GM19238 (cell line): ENCODE data around the gene NKAP.
"Not testable (repeated sequence)": the region's sequence is repeated elsewhere in the genome, so short reads cannot be mapped to it uniquely, and the experiment has no call there.

Experiments
- DNase-seq: peaks from one replicate; pipeline ENCODE4 v3.0.0; 2011; ENCODE audit warnings: low spot score; ENCODE audit not compliant: insufficient read length

NKAP gene

DNA sequence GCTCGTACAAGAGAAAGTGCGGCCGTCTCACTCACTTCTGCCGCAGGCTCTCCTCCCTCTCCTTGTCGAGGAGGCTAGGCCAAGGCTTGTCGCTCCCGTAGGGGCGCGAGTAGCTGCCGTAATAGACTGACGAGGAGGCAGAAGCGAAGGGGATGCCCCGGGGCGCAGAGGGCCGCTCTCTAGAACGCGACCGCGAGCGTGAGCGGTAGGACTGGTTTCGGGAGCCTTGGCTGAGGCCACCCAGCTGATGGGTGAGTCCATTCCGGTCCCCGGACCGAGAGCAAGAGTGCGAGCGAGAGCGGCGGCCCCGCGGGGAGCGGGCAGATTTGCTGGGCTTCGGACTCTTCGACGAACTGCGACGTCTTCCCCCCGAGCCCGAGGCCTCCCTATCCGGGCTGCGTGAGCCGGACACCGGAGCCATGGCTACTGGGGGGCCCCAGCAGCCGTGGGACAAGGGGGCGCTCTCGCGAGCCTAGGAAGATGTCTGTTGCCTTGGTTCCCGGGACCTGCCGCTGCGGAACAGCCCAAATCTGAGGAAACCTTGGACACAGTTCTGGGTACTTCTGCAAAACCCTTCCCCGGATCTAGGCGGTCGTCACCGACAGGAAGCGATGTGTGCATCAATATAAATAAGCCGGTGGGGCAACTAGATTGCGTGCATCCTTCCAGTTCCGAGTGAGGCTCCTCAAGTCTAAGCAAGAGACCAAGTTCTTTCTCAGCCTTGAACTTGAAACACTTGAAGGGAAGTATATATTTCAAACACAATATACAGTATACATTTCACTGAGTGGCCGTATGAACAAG is at the start of gene NKAP:
NKAP (minus strand) TSS at position 567 of the 804 bp plus-strand sequence; CDS start at position 421, 146 bp downstream.
- peak; percentile 45 for DNase-seq

DNA sequence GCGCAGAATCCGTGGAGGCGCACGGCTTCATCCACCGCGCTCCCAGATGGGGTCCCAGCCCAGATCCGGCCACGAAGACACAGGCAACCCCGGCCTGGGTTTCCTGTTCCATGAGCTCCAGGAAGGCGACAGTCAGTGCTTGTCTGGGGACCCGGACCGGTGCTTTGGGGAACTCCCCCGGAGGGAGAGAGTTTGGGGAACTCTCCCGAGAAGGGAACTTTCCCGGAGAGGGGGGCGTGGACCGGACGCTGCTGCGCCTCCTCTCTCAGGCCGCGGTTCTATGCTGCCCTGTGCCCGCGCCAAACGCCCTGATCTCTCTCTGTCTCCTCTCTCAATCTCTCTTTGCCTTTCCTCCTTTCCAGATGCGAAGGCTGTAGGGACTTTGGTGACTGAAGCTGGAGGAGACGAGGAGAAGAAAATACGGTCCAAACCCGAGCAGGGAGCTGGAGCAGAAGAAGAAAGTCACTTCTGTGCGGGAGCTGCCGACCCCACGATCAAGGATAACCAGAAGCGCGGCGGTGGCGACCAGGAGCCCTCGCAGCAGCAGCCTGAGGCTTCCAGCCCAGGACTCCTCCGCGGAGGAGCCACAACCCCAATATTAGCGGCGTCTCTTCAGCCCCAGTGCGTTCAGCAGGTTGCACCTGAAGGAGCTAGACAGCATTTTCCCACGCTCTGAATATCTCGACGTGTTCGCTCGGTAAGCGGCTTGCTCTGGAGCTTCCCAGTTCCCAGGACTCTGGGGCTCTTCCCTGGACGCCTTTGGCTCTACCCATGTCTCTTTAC is 47.6 kb upstream of the NKAP start:
- no peak for DNase-seq

DNA sequence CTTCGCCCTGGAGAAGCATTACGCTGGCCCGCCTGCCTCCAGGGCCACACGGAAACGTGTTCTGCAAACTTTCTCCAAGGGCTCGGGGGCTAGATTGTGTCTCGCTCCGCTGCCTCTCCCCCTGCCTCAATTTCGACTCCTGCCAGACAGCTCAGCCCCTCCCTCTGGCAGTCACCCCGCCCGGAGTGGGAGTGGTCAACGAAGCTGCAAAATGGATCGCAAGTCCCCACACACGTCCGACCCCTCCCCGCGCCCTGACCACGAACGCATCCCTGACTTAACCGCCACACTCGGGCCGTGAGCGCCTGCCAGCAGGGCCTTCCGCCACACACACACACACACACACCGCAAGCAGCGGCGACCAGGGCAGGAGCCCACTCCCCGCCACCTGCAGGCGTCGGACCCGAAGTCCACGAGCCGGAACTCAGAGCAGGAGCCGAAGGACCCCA is 47.0 kb upstream of the NKAP start:
- no peak for DNase-seq

DNA sequence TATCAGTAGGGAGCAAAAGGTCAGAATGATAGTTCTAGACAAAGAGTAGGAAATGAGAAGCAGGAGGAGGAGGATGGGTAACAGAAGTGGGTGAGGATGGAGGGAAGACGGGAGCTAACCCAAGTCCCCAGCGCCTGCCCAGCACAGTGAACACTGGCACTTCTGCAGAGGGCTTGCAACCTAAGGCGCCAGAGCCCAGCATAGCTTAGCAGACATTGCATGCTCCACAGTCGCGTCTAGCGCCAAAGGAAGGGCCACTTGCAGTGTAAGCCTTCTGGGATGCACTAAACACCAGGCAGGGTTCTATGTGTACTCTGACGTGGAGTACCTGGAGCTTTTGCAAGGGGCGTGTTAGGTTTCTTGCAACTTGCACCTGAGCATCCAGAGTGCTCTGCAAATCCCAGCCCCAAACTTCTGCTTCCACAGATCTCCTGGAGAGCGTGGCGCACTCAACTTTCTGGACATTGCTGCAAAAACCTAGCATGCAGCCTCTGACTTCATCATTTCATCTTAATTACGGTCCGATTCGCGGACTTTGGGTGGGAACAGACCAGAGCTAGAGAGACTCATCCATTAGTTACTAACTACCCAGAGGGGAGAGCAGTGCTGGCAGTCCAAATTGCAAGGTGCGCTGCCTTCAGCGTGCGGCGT is 46.5 kb upstream of the NKAP start:
- no peak for DNase-seq

DNA sequence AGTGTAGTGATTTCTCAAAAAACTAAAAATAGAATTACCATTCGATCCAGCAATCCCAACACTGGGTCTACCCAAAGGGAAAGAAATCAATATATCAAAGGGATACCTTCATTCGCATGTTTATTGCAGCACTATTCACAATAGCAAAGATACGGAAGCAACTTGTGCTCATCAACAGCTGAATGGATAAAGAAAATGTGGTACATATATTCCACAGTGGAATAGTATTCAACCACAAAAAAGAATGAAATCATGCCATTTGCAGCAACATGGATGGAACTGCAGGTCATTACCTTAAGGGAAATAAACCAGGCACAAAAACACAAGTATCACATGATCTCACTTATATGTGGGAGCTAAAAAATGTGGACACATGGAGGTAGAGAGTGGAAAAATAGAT is 42.7 kb upstream of the NKAP start:
- DNase-seq = no peak

DNA sequence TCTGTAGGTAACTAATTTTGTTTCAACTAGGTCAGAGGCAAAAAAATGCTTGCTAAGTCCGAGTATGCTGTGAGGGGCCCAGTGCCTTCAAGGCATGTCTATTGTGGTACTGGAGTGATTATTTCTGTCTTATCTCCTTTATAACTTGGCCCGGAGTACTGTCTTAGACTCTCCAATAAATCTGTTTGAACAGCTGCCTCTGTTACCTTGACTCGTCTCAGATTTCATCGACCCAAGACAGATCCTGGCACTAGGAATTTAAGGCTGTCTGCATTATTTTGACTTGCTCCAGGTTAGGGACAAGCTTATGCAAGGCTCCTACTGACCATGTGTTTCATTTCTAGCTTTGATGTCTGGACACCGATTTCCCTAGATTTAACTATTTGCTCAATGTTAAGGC is 41.1 kb upstream of the NKAP start:
- DNase-seq = no peak

DNA sequence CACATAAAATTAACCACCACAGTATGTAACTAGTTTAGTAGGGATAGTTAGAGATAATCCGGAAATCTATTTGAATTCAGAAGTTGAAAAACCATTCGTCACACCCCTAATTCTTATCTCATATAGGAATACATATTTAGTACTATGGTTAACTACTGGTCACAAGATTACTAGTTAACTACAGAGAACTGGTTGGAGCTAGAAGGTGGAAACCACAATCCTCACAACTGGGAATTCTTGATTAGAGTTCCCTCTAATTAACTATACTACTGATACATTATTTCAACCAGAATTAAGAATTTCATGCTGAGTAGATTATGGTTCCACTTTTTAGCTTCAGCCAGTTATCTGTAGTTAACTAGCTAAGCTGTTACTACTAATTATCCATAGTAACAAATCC is 39.9 kb upstream of the NKAP start:
- no peak for DNase-seq

DNA sequence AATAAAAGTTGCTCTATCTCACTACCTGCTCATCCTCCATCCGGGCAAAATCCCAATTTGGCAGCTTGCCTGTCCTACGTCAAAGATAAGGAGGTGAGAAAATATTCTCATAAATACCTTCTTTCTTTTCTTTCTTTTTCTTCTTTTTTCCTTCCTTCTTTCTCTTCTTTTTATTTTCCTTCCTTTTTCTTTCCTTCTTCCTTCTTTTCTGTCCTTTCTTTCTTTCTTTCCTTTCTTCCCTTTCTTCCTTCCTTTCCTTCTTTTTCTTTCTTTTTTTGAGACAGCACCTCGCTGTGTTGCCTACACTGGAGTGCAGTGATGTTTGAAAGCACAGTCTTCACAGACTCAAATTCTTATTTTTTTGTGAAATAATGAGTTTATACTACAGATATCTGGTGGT is 38.6 kb upstream of the NKAP start:
- no peak for DNase-seq

DNA sequence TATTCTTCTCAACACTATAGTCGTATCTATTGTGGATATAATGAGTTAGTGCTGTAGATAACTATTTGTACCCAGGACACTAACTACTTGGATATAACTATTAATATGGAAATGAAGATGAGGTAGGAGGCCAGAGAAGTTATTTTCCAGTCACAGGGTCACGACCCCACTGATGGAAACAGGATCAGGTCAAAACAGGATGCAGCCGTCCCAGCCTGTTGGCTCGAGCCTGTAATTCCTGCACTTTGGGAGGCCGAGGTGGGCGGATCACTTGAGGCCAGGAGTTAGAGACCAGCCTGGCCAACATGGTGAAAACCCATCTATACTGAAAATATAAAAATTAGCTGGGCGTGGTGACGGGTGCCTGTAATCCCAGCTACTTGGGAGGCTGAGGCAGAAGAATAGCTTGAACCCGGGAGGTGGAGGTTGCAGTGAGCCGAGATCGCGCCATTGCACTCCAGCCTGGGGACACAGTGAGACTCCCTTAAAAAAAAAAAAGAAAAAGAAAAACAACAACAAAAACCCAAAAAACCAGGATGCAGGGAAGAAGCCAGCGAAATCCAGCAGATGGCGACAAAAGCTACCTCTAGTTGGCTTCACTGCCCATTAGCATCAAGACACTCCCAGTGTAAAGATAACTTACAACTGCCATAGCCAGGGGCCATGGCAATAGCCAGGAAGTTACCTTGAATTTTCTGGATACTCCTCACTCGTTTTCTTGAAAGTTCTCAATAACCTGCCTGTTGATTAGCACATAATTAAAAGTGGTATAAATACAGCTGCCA is 37.9 kb upstream of the NKAP start:
- no peak for DNase-seq

DNA sequence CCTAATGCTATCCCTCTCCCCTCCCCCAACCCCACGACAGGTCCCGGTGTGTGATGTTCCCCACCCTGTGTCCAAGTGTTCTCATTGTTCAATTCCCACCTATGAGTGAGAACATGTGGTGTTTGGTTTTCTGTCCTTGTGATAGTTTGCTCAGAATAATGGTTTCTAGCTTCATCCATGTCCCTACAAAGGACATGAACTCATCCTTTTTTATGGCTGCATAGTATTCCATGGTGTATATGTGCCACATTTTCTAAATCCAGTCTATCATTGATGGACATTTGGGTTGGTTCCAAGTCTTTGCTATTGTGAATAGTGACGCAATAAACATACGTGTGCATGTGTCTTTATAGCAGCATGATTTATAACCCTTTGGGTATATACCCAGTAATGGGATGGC is 33.6 kb upstream of the NKAP start:
- DNase-seq = not testable (repeated sequence)

DNA sequence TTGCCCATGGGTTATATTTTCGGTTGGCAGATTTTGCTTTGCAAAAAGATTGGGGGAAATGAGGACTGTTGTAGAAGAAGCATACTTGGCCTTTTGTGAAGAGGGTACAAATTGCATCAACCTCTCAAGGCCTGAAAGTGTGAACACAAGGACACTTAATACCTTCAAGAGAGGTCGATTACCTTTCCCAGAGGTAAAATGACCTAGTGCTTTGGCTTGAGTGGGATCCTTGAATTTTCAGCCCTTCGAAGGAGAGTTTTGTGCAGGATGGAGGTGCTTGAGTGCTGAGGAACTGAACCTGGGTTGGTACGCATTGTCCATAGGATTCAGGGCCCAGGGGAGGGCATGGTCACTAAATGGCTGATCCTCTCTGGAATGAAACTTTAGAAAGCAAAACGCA is 27.6 kb upstream of the NKAP start:
- DNase-seq = no peak

DNA sequence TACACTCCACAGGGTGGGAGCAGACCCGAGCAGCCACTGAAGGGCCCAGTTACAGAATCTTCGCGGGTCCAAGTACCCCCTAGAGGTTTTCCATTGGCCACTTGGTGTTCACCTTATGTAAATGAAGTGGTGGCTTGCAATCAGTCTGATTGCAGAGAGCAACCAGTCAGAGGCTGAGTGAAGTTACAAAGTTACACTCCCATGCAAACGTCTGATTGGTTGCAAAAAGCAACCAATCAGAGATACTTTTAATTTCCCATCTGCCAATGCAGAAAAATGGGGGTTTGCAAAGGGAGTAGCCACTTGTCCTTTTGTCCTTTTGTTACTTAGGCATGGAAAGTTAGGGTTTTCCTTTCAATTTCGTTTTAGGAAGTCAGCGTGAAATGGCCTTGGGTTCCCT is 27.0 kb upstream of the NKAP start:
- DNase-seq = no peak

DNA sequence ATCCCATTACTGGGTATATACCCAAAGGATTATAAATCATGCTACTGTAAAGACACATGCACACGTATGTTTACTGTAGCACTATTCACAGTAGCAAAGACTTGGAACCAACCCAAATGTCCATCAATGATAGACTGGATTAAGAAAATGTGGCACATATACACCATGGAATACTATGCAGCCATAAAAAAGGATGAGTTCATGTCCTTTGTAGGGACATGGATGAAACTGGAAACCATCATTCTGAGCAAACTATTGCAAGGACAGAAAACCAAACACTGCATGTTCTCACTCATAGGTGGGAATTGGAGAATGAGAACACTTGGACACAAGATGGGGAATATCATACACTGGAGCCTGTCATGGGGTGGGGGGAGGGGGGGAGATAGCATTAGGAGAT is 23.3 kb upstream of the NKAP start:
- not testable (repeated sequence) for DNase-seq

DNA sequence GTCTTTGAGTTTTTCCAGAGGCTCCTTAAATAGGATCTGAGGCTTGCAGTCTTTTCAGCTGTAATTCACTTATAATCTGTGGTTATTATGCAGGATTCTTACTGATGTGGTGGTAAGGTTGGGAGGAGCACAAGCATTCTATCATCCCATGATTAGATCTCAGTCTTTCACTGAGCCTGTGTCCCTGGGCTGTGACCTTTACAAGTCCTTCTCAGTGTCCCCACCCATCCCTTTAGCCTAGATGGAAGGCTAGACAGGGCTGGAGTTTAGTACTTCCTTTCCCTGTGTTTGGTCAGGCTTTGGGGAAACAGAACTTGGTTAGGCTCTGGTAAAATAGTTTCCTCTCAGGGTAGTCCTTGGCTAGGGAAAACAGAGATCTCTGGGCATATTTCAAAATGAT is 17.1 kb upstream of the NKAP start:
- no peak for DNase-seq

DNA sequence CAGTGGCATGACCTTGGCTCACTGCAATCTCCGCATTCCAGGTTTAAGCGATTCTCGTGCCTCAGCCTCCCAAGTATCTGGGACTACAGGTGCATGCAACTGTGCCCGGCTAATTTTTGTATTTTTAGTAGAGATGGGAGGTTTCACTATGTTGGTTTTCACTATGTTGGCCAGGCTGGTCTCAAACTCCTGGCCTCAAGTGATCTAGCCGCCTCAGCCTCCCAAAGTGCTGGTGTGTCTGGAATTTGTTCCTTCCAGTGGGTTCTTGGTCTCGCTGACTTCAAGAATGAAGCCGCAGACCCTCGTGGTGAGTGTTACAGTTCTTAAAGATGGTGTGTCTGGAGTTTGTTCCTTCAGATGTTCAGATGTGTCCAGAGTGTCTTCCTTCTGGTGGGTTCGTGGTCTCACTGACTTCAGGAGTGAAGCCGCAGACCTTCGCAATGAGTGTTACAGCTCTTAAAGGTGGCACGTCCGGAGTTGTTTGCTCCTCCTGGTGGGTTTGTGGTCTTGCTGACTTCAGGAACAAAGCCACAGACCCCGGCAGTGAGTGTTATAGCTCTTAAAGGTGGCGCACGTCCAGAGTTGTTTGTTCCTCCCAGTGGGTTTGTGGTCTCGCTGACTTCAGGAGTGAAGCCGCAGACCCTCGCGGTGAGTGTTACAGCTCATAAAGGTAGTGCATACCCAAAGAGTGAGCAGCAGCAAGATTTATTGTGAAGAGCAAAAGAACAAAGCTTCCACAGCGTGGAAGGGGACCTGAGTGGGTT is 12.4 kb upstream of the NKAP start:
- not testable (repeated sequence) for DNase-seq

DNA sequence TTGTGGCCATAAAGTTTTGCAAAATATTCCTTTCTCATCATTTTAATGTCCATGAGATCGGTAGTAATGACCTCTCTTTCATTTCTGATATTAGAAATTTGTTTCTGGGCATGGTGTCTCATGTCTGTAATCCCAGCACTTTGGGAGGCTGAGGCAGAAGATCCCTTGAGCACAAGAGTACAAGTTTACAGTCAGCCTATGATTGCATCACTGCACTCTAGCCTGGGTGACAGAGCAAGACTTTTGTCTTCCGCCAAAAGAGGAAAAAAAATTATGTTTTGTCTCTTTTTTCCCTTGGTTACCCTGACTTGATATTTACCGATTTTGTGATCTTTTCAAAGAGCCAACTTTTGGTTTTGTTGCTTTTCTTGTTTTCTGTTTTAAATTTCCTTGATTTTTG is 10.8 kb upstream of the NKAP start:
- no peak for DNase-seq

DNA sequence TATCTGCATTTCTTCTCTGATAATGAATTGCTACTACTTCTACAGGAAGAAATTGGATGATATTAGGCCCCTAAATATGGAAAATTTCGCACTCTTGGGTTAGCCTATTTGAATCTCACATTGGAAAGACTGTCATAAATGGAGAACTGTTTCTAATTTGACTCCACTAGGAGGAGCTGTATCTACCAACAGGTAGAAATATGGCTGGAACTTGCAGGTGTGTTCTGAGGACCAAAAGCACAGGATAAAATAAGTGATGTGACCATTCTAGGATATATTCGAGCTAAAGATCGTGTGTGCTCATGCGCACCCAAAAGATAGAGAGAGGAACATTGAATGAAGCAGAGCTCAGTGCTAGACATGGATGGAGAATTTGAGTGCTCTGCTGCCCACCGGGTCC is 4.8 kb upstream of the NKAP start:
- no peak for DNase-seq

DNA sequence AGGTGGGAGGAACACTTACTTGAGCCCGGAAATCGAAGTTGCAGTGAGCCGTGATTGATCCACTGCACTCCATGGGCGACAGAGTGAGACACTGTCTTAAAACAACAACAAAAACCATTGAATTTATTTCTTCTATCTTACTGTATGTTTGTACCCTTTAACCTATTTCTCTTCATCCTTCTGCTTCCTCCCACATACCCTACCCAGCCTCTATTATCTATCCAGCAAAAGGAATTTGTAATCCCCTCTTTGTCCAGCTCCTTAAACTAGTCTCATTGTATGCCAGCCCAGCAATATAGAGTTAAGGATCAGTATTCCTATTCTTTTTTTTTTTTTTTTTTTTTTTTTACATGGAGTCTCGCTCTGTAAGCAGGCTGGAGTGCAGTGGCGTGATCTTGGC is 1.9 kb upstream of the NKAP start:
- DNase-seq = no peak

DNA sequence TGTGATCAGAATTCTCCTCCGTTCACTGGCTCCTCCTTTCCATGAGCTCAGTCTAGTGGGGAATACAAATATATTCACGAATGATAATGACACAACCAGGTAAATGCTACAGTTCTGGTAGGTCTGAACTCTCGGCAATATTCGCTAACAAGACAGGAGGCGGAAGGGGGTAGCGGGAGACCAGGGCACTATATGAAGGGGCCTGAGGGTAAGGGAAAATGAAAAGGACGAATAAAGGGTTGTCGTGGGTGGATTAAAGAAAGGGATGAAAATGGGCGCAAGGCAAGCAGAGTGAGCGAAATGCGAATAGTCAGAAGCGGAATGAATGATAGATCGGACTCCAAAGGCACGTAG is 743 bp downstream of the NKAP start:
- DNase-seq = no peak

DNA sequence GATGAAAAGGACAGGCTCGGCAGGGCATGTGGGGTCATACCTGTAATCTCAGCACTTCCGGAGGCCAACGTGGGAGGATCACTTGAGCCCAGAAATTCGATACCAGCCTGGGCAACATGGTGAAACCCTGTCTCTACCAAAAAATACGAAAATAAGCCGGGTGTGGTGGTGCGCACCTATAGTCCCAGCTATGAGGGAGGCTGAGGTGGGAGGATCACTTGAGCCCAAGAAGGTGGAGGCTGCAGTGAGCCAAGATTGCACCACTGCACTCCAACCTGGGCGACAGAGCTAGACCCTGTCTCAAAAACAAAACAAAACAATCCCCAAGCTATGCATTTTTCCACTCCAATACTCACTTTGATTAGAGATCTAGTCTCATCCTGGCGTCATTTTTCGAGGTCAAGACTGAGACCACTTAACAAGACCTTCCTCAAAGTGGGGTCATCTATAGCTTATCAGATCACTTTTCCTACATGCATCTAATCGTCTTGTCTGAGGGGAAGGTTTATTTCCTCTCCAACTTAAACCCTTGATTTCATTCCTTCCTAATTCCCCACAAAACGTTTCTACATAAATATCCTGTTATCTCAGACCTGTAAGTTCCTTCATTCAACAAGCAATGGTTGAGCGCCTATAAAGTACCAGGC is 1.3 kb downstream of the NKAP start:
- no peak for DNase-seq
